ENCODE data around the gene ENO3.
A peak's percentile ranks its signal among the peaks of the same experiment; 100 is the strongest.

ENO3 gene

DNA sequence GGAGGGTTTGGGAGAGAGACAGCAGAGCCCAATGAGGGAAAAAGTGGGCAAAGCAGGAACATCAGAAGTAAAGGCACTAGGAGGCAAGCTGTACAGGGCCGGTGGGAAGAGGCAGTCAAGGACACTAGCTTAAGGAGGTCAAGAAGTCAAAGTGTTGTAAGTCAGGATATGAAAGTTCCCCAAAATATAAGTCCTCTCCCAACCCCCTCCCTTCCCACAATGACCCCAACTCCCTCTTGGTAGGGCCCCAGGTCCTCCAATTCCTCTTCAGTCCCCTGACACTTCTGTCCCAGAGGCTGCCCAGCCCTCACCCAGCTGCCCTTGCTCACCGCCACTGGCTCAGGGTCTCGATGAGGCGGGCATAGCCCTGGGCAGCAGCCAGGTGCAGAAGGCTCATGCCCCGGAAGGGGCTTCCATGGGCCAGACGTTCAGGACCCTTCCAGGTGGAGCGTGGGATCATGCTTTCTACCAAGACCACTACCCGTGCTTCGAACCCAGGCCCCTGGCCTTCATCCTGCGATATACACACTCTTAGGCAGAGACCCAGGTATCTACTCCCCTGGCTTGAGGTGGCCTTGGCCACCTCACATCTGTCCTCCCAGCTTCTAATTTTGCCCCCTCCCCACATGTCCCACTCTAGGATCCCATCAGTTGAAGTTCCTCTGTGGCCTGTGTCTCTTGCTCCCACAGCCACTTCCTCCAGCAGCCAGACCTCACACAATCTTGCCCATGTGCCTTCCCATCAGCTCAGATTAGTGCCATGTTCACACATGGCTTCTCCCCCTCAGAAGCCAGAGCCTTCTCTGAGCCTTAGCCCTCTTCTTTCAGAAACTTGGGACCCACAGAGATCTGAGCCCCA, 22.6 kb downstream of the ENO3 start:
- DNase-seq (ENCODE audit: low spot score) = no peak

DNA sequence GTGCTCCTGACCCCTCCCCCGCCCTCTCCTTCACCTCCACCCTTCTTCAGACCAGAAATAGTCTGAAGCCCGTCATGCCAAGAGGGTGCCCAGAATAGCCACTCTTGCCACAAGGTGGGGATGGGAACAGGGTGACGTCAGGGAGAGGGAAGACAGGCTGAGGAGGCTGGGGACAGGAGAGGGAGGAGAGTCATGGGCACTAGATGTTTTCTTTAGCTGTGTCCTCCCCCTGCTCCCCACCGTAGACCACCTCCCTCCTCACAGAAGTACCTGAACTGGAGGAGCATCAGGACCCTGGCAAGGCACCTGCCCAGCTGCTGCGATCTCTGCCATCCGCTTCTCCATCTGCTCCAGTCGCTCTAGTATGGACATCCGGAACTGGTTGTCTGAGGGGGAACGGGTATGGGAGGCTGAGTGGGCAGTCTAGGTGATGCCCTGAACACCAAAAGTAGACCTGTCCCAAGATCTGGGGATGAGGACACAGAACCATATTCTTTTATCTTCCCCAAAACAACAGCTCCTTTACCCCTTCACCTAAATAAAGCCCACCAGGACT, 23.3 kb downstream of the ENO3 start:
- DNase-seq (ENCODE audit: low spot score) = no peak

DNA sequence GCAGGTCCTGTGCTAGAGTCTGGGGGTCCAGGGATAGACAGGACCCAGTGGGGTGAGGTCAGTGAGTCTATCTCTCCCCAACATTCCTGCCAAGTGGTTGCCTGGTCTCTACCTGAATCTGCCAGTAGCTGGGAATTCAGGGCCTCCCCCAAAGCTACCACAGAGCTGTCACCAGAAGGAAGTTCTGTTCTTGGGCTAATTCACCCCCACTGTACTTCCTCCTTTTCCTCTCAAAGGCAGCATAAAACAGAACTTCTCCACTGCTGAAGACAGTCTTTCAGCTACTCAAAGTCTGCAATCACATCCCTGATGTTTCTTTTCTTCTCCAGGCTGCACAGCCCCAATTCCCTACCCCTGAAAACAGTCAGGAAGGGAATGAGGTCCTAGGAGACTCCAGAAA, 27.8 kb downstream of the ENO3 start:
- DNase-seq (ENCODE audit: low spot score) = no peak

DNA sequence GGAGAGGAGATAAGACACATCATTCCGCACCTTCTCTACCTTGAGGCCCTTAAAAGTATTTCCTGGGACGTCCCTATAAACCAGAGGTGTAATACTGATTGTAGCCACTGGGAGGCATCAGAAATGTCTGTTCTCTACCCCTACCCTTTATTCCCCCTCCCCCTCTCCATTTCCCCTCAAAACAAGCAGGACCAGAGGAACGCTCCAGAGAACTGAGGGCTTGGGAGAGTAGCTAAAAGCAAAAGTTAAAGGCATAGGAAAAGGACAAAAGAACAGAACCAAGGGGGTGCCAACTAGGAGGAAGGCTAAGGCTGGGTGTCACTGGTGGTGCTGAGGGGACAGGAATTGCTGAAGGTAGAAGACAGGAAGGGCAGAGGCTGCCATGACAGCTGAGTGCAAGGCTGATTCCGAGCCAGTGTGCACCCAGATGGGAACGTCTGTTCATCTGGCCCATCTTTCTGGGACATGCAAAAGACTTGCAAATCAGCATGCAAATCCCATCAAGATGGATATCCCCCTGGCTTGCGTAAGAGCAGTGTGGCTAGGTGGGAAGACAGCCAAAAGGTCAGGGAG, 29.8 kb downstream of the ENO3 start:
- DNase-seq (ENCODE audit: low spot score) = no peak

DNA sequence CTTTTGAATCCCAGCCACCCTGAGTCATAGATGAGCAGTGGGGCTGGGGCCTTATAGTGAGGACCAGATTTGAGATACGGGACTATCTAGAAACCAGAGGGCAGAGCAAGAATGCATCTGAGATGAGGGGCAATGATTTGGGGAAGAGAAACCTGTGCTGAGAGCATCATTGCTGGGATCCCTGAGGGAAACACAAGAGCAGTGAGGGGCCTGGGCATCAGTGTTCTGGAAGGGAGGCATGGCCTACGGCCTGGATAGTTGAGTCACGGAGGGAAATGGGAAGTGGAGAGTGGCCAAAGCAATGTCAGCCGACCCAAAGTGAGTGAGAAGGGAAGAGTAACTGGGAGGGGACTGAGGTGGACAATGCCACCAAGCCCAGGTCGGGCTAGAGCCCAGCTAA, 31.4 kb downstream of the ENO3 start:
- DNase-seq (ENCODE audit: low spot score) = no peak

DNA sequence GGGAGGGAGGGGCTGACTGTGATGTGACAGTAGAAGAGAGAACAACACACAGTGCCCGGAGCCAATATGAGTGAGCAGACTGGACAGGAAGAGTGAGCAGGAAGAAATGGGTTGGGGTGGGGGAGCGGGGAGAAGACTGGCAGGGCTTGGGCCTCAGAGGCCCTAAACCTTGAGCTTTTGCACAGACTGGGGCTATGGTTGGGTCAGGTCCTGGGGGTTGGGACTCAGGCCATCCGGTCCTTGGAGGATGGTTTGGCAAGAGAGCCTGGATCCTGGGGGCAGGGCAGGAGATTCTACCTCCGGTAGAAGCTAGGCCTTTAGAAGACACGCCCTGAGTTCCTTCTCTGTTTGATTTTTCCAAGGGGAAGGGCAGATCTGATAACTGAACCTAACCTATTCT, 35.5 kb downstream of the ENO3 start:
- DNase-seq (ENCODE audit: low spot score) = no peak

DNA sequence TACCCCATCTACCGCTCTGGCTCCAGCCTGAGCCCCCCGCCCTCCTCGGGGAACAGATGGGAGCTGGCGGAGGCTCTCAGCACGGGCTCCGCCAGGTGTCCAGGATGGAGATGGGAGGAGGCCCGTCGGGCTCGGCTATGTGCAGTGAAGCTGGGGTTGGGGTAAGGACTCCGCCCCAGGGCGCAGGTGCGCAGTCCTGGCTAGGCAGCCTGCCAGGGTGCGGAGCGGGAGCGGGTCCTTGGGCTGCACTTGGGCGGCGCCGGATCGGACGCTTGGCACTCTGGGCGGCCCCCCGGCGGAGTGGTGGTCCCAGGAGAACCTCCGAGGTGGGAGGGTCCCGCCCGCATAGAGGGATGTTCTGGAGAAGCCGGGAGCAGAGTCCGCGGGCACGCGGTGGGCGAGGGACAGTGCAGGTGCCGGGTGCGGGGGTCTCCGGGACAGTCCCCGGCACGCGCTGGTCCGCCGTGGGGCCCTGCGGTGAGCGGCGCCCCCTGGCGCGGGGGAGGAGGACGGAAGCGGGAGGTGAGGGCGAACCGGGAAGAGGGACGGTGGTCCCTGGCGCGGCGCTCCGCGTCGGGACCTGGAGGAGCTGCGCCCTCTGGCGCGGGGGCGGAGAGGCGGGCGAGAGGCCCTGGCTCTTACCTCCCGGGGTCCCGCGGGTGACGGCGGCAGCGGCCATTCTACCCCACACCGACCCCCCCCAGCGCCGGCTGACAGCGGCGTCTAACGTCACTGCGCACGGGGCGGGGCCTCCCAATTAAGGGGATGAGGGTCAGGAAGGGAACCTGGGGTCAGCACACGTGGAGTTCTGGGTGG, 36.2 kb downstream of the ENO3 start, which contains the start of gene CAMTA2:
Gene CAMTA2 (minus strand): TSS at position 725 of the 816 bp plus-strand sequence. CDS start 1,453 bp downstream, outside the sequence.
- DNase-seq (ENCODE audit: low spot score) = peak; percentile 87

DNA sequence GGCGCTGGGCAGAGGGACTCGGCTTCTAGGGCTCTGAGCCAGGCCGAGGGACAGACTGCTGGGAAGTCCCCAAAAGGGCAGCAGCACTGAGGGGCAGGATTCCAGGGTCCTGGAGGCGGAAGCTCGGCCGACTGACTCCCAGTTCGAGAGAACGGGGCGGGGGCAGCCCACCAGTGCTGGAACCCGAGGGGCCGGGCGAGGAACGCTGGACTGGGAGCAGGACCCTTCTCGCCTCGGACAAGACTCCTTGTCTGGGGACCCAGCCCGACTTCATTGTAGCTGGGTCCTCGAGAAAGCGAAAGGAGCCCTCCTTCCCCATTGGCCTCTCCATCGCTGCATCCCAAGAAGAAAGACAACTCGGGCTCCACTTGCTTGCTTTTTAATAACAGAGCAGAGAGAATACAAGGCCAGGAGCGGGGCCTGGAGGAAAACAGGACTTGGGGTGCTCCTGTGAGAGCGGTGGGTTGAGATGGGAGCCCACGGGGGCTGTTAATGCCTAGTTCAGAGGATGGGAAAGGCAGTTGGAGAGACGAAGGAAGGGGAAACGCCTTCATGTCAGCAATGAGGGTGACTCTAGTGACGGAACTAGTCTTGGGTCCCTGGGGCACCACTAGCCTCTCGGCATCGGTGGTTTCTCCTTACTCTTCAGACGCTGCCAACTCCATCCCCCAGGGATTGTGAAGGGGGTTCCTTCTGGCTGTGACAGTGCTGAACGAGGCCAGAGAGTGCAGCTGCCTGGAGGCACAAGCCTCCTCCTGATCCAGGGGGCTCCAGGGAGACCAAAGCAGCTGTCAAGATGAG, 37.0 kb downstream of the ENO3 start:
- no peak for DNase-seq (ENCODE audit: low spot score)

DNA sequence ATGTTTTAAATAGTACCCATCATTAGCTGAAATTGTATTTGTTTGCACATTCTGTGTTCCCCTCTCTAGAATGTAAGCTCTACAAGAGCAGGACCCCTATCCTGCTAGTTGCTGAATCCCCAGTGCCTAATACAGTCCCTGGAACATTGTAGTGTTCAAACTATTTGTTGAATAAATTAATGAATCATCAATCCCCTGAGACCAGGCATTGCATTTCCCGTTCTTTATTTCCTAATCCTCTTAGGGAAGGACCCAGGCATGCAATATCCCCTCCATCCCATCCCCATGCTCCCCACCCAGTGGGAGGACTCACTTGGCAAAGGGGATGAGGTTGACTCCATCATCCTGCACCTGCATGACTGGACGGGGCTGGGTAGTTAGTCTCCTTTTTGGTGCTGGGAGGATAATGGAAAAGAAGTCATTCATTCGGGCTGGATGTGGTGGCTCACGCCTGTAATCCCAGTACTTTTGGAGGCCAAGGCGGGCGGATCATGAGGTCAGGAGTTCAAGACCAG, 43.2 kb downstream of the ENO3 start:
- no peak for DNase-seq (ENCODE audit: low spot score)

DNA sequence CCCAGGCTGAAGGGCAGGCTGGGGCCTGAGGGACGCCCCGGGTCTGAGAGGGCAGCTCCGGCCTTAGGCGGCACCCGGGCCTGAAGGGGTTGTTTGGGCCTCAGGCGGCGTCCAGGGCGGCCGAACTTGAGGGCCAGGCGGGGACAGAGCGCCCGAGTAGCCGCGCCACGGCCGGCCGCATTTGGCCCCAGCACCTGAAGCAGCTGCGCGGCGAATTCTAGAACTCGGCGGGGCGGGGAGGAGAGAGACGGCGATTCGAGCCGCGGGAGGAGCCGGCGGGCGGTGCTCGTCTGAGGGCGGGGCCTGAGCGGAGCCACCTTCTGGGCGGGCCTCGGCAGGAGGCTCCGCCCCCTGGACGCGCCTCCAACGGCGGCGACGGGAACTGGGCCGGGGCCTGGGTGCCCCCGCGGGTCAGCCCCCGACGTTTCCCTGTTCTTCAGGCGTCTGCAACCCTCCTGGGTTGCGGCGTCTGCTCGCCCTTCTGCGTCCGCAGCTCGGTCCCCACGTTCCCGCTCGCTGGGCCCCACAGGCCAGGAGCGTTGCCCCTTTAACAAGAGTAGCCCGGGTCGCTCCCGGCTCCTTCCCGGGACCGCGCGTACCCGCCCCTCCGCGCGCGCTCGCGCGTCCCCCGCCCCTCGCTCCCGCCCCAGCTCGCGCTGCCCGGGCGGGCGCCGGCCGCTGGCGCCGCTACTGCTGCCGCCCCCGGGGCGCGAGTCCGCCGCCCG, 46.5 kb downstream of the ENO3 start, which contains the start of the genes INCA1 and KIF1C:
Gene INCA1 (minus strand): TSS at position 221 of the 725 bp plus-strand sequence. CDS start 3,085 bp downstream, outside the sequence.
Gene KIF1C (plus strand): TSS at position 649 of the 725 bp plus-strand sequence. CDS start 2,297 bp downstream, outside the sequence.
- DNase-seq (ENCODE audit: low spot score) = peak; percentile 93

DNA sequence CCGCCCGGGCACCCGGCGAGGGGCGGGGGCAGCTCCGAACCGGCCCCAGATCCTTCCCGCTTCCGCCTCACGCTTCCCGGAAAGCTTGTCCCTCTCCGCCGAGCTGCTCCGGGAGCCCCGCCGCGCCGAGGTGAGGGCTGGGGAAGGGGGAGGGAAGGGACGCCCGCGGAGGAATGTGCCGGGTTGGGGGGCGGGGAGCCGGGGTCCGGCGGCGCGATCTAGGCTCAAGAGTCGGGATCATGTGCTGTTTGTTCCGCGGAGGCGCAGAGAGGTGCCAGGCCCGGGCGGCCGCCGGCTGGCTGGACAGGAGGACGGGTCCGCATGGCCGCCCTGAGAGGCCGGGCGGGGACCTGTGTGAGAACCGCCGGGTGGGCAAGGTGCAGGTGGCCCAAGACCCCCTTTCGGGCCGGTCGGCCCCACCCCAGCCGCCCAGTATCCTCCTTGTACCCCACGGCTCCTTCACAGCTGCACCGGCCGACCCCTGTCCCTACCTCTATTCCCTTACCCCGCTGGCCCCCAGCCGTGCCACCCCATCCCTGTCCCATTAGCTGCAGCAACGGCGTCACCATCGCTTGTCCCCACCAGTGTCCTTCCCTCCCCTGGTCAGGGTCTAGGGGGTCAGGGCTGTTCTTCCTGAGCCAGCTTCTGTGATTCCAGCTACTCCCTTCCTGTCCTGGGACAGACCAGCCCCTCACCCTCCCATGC, 47.3 kb downstream of the ENO3 start:
- DNase-seq (ENCODE audit: low spot score) = no peak

DNA sequence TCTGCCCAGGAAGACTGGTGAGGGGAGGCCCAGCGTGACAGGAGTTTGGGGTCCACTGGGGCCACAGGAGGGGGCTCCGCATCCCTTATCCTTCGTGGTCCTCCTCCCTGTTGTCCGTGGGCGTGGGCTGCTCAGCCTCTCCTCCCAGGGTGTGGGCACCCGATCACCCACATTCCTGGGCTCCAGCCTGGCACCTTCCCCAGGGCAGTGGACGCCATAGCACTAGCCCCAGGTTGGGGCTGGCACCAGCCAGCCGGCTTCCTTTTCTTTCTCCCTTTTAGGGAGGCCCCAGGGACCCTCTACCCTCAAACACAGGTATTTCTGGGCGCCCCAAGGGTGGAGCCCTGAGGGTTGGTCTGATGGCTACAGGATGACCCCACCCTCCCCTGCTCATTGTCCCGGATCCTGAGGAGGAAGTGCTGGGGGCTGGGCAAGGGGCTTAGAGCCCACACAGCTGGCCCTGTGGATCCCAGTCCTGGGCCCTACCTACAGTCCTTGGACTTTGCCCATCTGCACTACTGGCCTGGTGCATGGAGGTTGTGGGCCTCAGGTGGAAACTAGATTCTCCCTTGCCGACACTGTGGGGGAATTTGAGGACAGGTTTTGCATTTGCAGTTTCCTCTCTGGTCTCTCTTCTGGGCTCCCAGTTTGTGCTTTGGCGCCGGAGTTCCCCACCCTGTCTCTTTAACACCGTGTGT, 48.0 kb downstream of the ENO3 start:
- no peak for DNase-seq (ENCODE audit: low spot score)

DNA sequence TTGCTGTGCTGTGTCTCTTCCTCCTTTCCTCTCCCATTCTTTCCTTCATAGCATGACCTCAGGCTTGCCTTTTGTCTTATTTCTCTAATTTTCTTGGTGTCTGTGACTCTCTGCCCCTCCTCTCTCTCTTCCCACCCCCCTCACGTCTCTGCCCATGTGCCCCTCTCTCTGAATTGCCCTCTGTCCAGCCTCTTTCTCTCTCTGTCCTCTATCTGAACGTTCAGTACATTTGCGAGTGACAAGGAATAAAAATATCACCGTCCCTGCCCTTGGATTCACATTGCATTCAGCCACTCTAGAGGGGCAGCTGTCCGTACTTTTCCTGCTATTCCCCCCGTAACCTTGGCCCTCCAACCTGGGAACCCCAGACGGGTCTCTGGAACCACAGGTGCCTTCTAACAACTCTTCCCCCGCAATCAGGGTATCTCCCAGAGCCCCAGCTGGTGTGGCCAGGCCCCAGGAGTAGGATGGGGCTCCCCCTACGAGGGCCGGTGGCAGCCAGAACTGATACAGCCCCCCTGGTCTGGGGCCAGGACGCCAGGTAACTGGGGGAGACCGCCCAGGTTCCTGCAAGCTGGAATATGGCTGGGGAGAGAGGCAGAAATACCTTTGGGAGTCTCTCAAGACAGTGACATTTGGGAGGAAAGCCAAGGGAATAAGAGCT, 48.6 kb downstream of the ENO3 start:
- no peak for DNase-seq (ENCODE audit: low spot score)

DNA sequence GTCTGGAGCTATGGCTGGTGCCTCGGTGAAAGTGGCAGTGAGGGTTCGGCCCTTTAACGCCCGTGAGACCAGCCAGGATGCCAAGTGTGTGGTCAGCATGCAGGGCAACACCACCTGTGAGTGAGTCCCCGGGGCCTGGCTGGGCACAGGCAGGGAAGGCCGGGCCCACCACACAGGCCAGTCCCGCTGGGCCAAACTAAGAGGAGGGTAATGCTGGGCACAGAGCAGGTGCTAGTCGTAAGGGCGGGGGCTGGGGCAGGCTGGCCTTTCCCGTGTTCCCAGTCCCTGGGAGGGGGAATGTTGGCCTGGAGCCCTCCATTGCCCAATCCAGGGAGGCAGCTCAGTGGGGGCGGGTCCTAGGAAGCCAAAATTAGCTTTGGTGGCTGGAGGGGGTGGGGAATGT, 49.3 kb downstream of the ENO3 start:
- no peak for DNase-seq (ENCODE audit: low spot score)

DNA sequence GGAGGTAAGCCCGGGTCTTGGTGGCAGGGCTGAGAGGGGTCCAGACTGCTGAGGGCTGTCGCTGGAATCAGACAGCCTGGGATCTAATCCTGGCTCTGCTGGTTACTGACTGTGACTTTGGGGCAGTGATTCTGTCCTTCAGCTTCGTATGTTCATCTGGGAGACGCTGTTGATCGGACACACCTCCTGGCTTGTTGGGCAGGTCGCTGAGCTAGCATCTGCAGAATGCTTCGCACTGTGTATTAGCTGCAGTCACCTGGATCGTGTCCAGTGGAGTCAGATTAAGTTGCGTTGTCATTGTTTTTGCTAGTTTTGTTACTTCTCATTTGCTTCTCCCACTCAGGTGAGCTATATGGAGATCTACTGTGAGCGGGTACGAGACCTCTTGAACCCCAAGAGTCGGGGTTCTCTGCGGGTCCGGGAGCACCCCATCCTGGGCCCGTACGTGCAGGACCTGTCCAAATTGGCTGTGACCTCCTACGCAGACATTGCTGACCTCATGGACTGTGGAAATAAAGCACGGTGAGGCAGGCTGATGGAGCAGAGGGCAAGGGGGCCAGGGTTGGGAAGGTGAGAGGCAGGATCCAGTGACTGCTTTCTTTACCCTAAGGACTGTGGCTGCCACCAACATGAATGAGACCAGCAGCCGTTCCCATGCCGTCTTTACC, 51.3 kb downstream of the ENO3 start:
- DNase-seq (ENCODE audit: low spot score) = no peak

DNA sequence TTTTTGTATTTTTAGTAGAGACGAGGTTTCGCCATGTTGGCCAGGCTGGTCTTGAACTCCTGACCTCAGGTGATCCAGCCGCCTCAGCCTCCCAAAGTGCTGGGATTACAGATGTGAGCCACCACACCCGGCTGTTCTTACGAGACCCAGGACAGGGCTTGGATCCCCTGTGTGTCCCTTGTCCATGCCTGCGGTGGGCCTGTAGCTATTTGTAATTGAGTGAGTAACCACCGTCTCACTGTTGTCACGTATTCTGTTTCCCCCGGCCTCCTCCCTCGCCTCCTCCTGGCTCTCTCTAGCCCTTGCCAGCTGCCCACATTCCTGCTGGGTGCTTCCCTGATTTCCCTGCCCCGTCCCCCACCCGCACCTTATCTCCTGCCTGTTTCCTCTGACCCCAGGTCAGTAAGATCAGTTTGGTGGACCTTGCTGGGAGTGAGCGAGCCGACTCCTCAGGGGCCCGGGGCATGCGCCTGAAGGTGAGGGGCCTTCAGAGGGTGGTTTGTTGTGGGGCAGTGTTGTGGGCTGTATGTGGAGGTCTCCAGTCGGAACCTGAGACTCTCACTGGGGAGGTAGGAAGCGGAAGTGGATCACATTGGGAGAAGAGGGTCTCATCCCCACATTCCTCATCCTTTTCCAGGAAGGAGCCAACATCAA, 52.4 kb downstream of the ENO3 start:
- no peak for DNase-seq (ENCODE audit: low spot score)
